IMR-90 (cell line): Measurements from ENCODE around the gene FITM1. TPM values are rescaled to one million over a fixed set of nuclear protein-coding genes. Genes with fewer than 3 reads are reported as not detected.

Experiments
- BHLHE40 ChIP-seq: fragments of 150-350 bp; IDR thresholded peaks from 2 replicates; pipeline ENCODE4 v1.6.1; 2016; ENCODE audit warnings: mild to moderate bottlenecking, low read depth, low read length
- FOS ChIP-seq: fragments of 150-350 bp; IDR thresholded peaks from 2 replicates; pipeline ENCODE4 v1.6.1; 2016; ENCODE audit warnings: low read depth, low read length
- MAFK ChIP-seq: IDR thresholded peaks from 2 replicates; pipeline ENCODE4 v1.6.1; 2012; ENCODE audit warnings: low read depth, low read length, improper control_type of control experiment
- POLR2A ChIP-seq: IDR thresholded peaks from 2 replicates; pipeline ENCODE4 v1.6.1; 2012; ENCODE audit warnings: mild to moderate bottlenecking, low read depth, low read length
- polyA plus RNA-seq, 3 experiments: library from polyadenylated mRNA; depleted of rRNA; stranded (reverse); fragments of >200 nt; gene quantifications; 2 replicates each; pipeline ENCODE4 v1.2.3, GENCODE V29; 2012; ENCODE audit warnings: low replicate concordance in 1 of 3
- total RNA-seq: library from RNA; depleted of rRNA; stranded (reverse); fragments of >200 nt; gene quantifications from 2 replicates; pipeline ENCODE4 v1.2.3, GENCODE V29; 2012
- TF ChIP-seq, protein P1 (sequence below): fragments of 150-350 bp; IDR thresholded peaks from 2 replicates; pipeline ENCODE4 v1.6.1; 2017; ENCODE audit warnings: mild to moderate bottlenecking, antibody characterized with exemption, low read length, low read depth

Gene FITM1
- total and polyA plus RNA-seq, 2 of the 4 experiments (the other 2 are of a cell fraction) = not detected

DNA sequence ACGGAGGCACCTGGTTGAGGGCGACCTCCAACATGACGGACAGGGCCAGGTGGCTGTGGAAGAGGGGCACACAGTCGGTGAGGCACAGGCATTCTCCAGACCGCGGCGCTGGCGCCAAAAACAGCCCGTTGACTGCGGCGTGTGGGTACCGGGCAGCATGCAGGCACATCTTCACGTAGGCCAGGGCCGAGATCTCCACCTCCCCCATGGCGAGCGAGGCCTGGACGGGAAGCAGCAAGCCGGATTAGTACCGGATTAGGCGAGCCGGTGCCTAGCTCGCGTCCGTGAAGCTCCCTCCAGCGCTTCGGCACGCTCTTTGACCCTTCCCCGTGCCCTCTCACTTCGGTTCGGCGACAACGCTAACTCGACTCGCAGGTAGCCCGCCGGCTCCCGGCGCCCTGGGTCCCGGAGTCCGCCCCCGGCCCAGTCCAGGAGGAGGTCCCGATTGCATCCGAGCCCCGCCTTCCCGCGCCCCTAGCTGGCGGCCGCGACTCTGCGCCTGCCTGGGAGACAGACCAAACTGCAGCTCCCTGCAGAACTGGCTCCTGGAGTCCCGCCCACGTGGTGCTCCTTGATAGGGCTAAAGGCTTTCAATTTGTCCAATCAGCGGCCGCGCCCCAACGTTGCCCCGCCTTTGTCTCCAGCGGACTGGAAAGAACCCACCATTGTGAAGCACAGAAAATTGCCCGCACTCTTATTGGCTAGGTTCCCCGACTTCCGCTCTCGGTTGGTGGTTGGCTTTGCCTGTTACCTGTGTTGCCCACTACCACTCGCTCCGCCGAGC lies 10.8 kb downstream of the FITM1 start, which contains the start of gene EMC9 (continued):
- TF ChIP-seq, protein P1, sequence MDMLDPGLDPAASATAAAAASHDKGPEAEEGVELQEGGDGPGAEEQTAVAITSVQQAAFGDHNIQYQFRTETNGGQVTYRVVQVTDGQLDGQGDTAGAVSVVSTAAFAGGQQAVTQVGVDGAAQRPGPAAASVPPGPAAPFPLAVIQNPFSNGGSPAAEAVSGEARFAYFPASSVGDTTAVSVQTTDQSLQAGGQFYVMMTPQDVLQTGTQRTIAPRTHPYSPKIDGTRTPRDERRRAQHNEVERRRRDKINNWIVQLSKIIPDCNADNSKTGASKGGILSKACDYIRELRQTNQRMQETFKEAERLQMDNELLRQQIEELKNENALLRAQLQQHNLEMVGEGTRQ = peak; percentile 91
- TF ChIP-seq BHLHE40 = no peak
- peak; percentile 39; the same call in 1 of the 2 replicates for TF ChIP-seq FOS
- 0 out of 2 replicates have a peak, but pooled peaks have one; percentile 10 for TF ChIP-seq MAFK
- peak; percentile 84 for TF ChIP-seq POLR2A
